PC-3 (cell line): Measurements from ENCODE around the gene TTC34.

ENCODE experiments used
- CTCF ChIP-seq: fragments of 300-600 bp; sonication (generic); conservative IDR thresholded peaks from 2 replicates; pipeline ENCODE4 v1.5.1; 2017; ENCODE audit warnings: antibody characterized with exemption, low read depth, mild to moderate bottlenecking, low read length
- EZH2 ChIP-seq: fragments of 300-600 bp; sonication (generic); IDR thresholded peaks from one replicate; pipeline ENCODE4 v1.6.1; 2017; ENCODE audit warnings: antibody characterized with exemption, mild to moderate bottlenecking, low read length; ENCODE audit not compliant: unreplicated experiment
- EZH2phosphoT487 ChIP-seq: fragments of 300-600 bp; sonication (generic); IDR thresholded peaks from 2 replicates; pipeline ENCODE4 v1.6.1; 2018; ENCODE audit warnings: mild to moderate bottlenecking, antibody characterized with exemption, low read length, borderline replicate concordance

- TF ChIP-seq CTCF (no peak), EZH2phosphoT487 (no peak), EZH2 (no peak)
Measured at GRCh38 chr1:2637442-2638145, 163.9 kb downstream of the TTC34 start.
